22Rv1 (cell line): Measurements from ENCODE around the gene NPHS1.

Experiments
- ZFX ChIP-seq: fragments of 450-650 bp; IDR thresholded peaks from 2 replicates; pipeline ENCODE4 v1.6.1; 2017; ENCODE audit warnings: antibody characterized with exemption, borderline replicate concordance
- TF ChIP-seq, protein P1 (sequence below): fragments of 450-650 bp; IDR thresholded peaks from 2 replicates; pipeline ENCODE4 v1.5.1; 2017; ENCODE audit warnings: mild to moderate bottlenecking

GRCh38 chr19:35833972-35834371 is 18.3 kb downstream of the NPHS1 start:
- TF ChIP-seq, protein P1, sequence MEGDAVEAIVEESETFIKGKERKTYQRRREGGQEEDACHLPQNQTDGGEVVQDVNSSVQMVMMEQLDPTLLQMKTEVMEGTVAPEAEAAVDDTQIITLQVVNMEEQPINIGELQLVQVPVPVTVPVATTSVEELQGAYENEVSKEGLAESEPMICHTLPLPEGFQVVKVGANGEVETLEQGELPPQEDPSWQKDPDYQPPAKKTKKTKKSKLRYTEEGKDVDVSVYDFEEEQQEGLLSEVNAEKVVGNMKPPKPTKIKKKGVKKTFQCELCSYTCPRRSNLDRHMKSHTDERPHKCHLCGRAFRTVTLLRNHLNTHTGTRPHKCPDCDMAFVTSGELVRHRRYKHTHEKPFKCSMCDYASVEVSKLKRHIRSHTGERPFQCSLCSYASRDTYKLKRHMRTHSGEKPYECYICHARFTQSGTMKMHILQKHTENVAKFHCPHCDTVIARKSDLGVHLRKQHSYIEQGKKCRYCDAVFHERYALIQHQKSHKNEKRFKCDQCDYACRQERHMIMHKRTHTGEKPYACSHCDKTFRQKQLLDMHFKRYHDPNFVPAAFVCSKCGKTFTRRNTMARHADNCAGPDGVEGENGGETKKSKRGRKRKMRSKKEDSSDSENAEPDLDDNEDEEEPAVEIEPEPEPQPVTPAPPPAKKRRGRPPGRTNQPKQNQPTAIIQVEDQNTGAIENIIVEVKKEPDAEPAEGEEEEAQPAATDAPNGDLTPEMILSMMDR = no peak
- TF ChIP-seq ZFX = no peak
